HepG2 (cell line): Measurements from ENCODE around the gene BTG1. TPM values are rescaled to one million over a fixed set of nuclear protein-coding genes. Genes with fewer than 3 reads are reported as not detected.

Source experiments
- ATF4 ChIP-seq, 2 experiments: fragments of 450-650 bp in 1 of 2; sonication (generic) in 1 of 2; formaldehyde crosslinking; IDR thresholded peaks; 2 replicates each; pipeline versions ENCODE4 v1.5.0 to v1.8.0; 2020 to 2022; ENCODE audit warnings: mild to moderate bottlenecking in 1 of 2, missing genetic modification reagents in 1 of 2
- BHLHE40 ChIP-seq: IDR thresholded peaks from 2 replicates; pipeline ENCODE4 v1.6.1; 2011; ENCODE audit warnings: low read length, improper control_type of control experiment
- CREB1 ChIP-seq, 2 experiments: fragments of 450-650 bp in 1 of 2; IDR thresholded peaks; 2 replicates each; pipeline ENCODE4 v1.6.1; 2016 to 2017; ENCODE audit warnings: control low read depth in 1 of 2, mild to moderate bottlenecking in 1 of 2, missing compliant biosample characterization in 1 of 2, missing genetic modification characterization in 1 of 2
- HNF1A ChIP-seq, 2 experiments: sonication (generic) in 1 of 2; formaldehyde crosslinking in 1 of 2; IDR thresholded peaks; 2 replicates each; pipeline versions ENCODE4 v1.4.0 to v1.6.1; 2016 to 2020; ENCODE audit warnings: borderline replicate concordance in 1 of 2, low read depth in 1 of 2, mild to moderate bottlenecking in 1 of 2, missing genetic modification reagents in 1 of 2
- MAF1 ChIP-seq: sonication (generic); formaldehyde crosslinking; IDR thresholded peaks from 2 replicates; pipeline ENCODE4 v1.5.0; 2020; ENCODE audit warnings: missing genetic modification reagents, borderline replicate concordance
- NAIF1 ChIP-seq: sonication (generic); formaldehyde crosslinking; IDR thresholded peaks from 2 replicates; pipeline ENCODE4 v1.5.0; 2020; ENCODE audit warnings: mild to moderate bottlenecking, missing genetic modification reagents, borderline replicate concordance
- PAXIP1 ChIP-seq: sonication (generic); formaldehyde crosslinking; conservative IDR thresholded peaks from 2 replicates; pipeline ENCODE4 v1.4.0; 2020; ENCODE audit warnings: mild to moderate bottlenecking, missing genetic modification reagents, moderate library complexity
- POGK ChIP-seq: sonication (generic); formaldehyde crosslinking; conservative IDR thresholded peaks from 2 replicates; pipeline ENCODE4 v1.8.0; 2022; ENCODE audit warnings: mild to moderate bottlenecking, moderate library complexity, missing genetic modification reagents
- POGZ ChIP-seq: sonication (generic); formaldehyde crosslinking; IDR thresholded peaks from 2 replicates; pipeline ENCODE4 v1.4.0; 2020; ENCODE audit warnings: mild to moderate bottlenecking, missing genetic modification reagents
- SNAI1 ChIP-seq: sonication (generic); formaldehyde crosslinking; IDR thresholded peaks from 2 replicates; pipeline ENCODE4 v1.5.0; 2020; ENCODE audit warnings: mild to moderate bottlenecking, missing genetic modification reagents, borderline replicate concordance
- XRCC5 ChIP-seq: fragments of 200-400 bp; formaldehyde crosslinking; optimal IDR thresholded peaks from 2 replicates; pipeline ENCODE3; 2017; ENCODE audit warnings: mild to moderate bottlenecking, low read length
- ZNF30 ChIP-seq: sonication (generic); formaldehyde crosslinking; IDR thresholded peaks from 2 replicates; pipeline ENCODE4 v1.5.0; 2020; ENCODE audit warnings: mild to moderate bottlenecking, missing genetic modification reagents
- ZNF337 ChIP-seq: sonication (generic); formaldehyde crosslinking; IDR thresholded peaks from 2 replicates; pipeline ENCODE4 v1.5.1; 2020; ENCODE audit warnings: missing genetic modification reagents, low read depth, mild to moderate bottlenecking, borderline replicate concordance
- ZNF556 ChIP-seq: sonication (generic); formaldehyde crosslinking; IDR thresholded peaks from 2 replicates; pipeline ENCODE4 v1.4.0; 2020; ENCODE audit warnings: mild to moderate bottlenecking, missing genetic modification reagents, borderline replicate concordance
- ZSCAN25 ChIP-seq: sonication (generic); formaldehyde crosslinking; IDR thresholded peaks from 2 replicates; pipeline ENCODE4 v1.8.0; 2022; ENCODE audit warnings: mild to moderate bottlenecking, missing genetic modification reagents
- polyA plus RNA-seq, 8 experiments: library from polyadenylated mRNA; depleted of rRNA in 3 of 8; stranded (reverse) in 7 of 8; unstranded in 1 of 8; fragments of >200 nt; fragmentation: Illumina TruSeq in 4 of 8; extraction: Trizol in 4 of 8; gene quantifications; 2 replicates each; pipeline versions ENCODE4 v1.2.1 to v1.2.3, GENCODE V29; 2011 to 2016; ENCODE audit warnings: low read depth in 4 of 8, missing spikeins in 1 of 8, mixed read lengths in 1 of 8; ENCODE audit not compliant: insufficient read depth in 1 of 8
- total RNA-seq, 5 experiments: library from RNA; depleted of rRNA; stranded (reverse); fragments of >200 nt; fragmentation: Illumina TruSeq; extraction: Trizol; gene quantifications; 2 replicates each; pipeline ENCODE4 v1.2.3, GENCODE V29; 2016; ENCODE audit warnings: low read depth in 1 of 5

BTG1 gene
- total and polyA plus RNA-seq, 2 of the 13 experiments (the other 11 are each of a cell fraction or from before 2014, with no cell fraction given): 7.5 to 16.7 TPM

GRCh38 chr12:92145731-92146496 is at the start of gene BTG1 (continued):
- TF ChIP-seq ATF4 (CRISPR knock-in tag; IDR thresholded peaks at IDR 0.05) (peak in 1 of 2 experiments; percentile 77; a peak in 2 of 4 replicates), XRCC5 (peak; percentile 12), MAF1 (CRISPR knock-in tag) (no peak), NAIF1 (peak; percentile 83; the same call in 1 of the 2 replicates), CREB1 (IDR thresholded peaks at IDR 0.05) (peak; percentile 96), CREB1 (CRISPR knock-in tag; IDR thresholded peaks at IDR 0.05) (peak; percentile 97), SNAI1 (no peak), BHLHE40 (0 out of 2 replicates have a peak, but pooled peaks have one; percentile 15), POGZ (CRISPR knock-in tag) (peak; percentile 99), ZNF30 (CRISPR knock-in tag) (peak; percentile 52; the same call in 1 of the 2 replicates), HNF1A (IDR thresholded peaks at IDR 0.05; ENCODE audit: low read depth) (no peak), HNF1A (CRISPR knock-in tag; IDR thresholded peaks at IDR 0.05; ENCODE audit: borderline replicate concordance) (no peak), PAXIP1 (CRISPR knock-in tag) (no peak), ZNF337 (CRISPR knock-in tag) (peak; percentile 77; the same call in 1 of the 2 replicates), POGK (CRISPR knock-in tag) (peak; percentile 81), ZNF556 (CRISPR knock-in tag) (no peak), ZSCAN25 (CRISPR knock-in tag) (no peak)
